HG03432 (cell line): ENCODE data around the gene WNT7A.

Source experiments
- ATAC-seq: cut with Tn5 transposase; IDR thresholded peaks from one replicate; pipeline ENCODE4 v1.9.1; 2021; ENCODE audit warnings: mild to moderate bottlenecking, moderate library complexity; ENCODE audit not compliant: unreplicated experiment

Gene WNT7A

DNA sequence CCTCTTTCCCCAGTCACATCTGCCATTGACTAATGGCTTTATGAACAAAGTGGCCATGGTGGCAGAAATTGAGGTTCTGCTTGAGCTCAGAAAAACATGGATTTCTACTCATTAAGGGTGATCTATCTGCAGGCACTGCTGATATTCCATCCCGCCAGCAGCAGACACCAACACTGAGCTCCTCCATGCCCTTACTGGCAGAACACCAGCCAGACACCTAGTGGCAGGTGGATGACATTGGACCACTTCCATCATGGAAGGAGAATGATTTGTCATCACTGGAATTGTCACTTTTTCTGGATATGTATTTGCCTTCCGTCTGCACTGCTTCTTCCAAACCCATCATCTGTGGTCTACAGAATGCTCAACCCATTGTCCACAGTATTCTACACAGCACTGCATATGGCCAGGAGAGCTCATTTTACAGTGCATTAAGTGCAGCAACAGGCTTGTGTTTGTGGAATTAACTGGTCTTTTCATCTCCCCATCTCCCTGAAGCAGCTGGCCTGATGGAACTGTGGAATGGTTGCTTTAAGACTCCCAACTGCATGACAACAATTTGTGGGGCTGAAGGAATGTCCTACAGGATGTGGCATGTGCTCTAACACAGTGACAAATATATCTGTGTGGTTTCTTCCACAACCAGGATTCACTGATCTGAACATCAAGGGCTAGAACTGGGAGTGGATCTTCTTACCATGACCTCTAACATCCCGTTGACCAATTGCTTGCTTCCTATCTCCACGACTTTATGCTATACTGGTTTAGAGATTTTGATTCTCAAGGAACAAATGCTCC lies 103.4 kb downstream of the WNT7A start:
- no peak for ATAC-seq

DNA sequence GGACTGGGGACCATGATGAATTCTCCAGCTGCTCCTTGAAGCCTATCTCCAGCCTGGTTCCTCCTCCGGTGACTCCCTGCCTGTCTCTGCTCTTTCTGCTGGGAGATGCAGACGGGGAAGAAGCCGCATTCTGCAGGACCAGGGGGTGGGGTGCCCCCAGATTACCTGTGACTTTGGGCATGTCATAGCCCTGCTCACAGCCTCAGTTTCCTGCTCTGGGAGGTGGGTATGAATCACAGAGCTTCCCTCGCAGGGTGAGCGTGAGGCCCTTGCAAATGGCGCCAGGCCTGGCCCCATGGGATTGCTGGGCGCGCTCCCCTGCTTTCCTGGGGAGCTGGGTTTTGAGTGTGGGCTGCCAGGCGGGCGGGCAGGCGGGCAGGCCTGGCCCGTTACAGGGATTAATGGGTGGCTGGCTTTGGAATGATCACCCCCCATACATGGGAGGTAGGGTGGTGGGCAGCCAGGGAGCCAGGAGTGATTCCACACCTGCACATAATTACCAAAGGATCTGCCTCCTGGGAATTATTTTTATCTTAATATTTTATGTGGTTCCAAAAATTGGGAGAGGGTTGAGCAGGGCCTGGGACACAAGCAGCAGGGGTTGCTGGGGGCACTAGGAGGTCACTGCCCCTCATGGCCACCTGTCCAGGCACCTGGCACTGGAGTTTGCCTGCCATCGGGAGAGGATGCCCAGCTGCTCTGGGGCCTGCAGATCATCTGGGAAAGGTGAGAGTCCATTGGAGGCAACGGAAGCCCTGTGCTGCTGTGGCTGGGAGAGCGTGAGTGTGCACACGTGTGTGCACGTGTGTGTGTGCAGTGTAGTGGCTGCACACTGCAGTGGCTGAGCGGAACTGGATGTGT lies 106.8 kb downstream of the WNT7A start:
- ATAC-seq, result no peak

DNA sequence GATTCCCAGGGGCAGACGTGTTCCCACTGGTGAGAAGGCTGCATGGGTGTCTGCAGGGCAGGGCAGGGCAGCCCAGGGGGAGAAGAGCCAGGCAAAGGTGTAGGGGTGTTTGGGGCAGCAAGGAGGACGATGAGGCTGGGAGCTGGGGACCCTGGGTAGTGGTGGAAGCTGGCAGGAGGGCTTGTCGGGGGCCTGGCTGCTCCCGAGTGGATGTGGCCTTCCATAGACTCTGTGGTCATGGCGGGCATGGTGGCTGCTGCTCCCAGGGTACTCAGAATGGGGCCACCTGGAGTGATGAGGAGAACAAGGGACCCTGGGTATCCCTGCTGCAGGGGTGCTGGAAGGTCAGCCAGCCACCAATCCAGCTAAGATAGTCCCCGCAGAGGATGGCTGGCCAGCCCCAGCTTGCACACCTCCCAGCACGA lies 107.5 kb downstream of the WNT7A start:
- no peak for ATAC-seq

DNA sequence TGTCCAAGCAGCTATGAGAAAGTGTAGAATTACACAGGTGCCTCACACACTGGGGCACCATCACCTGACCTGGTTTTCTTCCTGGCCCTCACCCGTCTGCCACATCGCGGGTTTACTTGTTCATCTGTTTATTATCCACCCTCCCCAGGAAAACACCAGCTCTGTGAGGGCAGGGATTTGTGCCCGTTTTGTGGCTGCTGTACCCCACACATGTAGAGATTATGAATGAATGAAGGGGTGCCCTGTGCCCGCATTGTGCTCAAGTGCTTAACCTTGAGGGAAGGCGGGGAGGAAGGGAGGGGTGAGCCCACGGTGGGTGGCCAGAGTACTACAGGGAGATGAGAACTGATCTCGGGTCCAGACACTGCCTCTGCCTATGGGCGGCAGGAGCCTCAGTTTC lies 108.4 kb downstream of the WNT7A start:
- no peak for ATAC-seq

DNA sequence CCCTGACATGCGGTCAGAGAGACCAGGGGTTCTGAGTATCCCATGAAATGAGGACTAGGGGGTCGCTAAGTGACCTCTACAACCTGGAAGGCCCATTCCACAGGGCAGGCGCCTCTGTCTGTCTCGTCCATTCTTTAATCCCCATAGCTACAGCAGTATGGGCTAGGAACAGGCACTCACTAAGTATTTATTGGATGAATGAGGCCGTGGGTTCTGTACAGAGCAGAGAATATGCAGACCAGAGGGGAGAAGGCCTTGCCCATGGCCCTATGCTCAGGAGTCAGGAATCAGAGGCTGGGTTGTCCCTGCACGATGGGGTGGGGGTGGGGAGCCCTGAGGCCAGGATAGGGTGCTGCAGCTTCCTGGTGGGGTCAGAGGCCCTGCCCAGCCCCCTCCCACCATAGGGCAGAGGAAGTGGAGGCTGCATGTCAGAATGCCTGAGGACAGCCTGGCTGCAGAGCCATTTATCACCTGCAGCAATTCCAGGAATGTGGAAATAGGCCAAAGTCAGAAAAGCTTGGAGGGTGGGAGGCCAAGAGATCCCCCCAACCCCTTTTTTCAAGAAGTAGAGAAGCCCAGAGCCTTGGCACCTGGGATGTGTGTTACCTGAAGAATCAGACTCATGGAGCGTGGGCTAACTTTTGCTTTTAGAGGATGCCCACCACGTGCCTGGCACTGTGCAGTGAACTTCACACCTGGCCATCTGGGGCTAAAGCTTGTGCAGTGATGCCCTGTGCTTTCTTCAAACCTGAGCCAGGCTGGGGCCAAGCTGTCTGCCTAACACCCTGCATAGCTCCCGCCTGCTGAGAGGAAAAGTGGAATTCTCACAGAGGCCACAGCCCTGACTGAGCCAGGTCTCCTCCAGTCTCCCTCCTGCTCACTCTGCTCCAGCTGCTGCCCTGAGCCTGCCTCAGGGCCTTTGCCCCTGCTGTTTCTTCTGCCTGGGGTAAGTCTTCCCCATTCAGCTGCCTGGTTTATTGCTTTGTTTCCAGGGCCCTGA lies 109.4 kb downstream of the WNT7A start:
- ATAC-seq, result no peak

DNA sequence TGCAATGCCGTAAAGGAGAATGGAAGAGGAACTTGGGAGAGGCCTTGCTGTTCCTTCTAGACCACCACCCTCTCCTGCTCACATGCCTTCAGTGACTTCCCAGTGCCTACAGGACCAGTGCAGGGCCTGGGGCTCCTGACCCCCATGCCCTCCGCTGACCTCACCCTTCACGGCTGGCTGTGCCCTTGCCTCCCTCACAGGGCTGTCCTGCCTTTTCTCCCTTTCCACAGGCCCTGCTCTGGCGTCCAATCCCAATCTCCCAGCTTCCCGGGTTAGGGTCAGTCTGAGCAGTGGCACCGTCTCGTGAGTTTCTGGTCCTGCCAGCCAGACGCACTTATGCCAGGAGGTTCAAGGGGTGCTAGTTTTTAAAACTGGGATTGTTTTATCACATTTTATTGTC lies 110.4 kb downstream of the WNT7A start:
- ATAC-seq, result no peak

DNA sequence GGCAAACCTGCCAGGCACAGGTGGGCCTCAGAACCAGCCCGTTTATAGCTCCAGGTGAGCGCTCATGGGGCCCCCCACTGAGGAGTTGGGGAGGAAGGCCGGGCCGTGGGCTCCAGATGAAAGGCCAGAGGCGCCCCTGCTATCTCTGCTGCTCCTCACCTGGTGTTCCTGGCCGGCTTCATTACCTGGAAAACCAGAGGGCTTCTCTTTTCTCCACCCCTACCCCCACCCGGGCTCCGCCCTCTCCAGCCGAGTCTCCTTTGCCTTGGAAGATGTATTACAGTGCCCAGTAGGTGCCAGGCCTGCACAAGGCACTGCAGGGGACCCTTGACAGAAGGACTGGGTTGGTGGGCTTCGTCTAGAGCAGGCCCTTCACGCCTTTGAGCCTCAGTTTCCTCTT lies 111.4 kb downstream of the WNT7A start:
- ATAC-seq, result no peak

DNA sequence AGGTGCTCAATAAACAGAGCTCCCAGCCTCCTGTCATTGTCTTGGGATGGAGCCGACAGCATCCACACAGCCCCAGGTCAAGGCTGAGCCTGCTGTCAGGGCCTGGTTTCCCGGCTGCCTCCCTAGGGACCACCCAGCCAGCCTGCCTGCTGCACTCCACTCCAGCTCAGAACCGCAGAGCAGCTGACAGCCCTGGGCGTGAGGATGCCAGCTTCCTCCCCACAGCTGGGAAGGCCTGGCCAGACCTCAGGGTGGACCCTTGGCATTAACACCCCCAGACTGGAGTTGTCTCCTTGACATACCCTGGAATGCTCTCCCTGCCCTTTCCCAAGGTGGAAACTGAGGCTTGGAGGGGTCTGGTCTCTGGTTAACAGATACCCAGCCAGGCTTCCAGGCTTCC lies 112.0 kb downstream of the WNT7A start:
- ATAC-seq, result no peak

DNA sequence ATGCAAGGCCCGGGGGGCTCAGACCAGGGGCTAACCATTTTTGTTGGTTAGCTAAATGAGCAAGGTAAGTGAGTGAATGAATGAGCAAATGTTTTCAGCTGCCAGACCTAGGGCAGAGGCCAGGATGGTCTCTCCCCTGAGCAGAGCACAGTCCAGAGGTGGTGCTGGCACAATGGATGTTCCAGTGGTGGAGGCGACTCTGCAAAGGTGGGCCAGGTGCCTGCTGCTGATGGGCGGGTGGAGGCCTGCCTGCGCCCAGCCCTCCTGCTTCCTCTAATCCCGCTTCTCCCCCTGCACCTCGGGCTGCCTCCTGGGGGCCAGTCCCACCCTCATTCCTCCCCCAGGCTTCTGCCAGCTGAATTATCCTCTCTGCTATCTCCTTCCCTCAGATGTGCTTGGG lies 112.8 kb downstream of the WNT7A start:
- ATAC-seq, result no peak
